Transverse colon (tissue), 3 donors: ENCODE measurements around the gene MROH2A.

Source experiments
- CTCF ChIP-seq, 5 experiments: fragments of 200-600 bp in 3 of 5; fragments of 450-650 bp in 2 of 5; sonication (generic) in 3 of 5; IDR thresholded peaks; 1 replicate in 2 of 5; 2 replicates in 3 of 5; pipeline ENCODE4 v1.5.1; 2016 to 2017; ENCODE audit warnings: antibody characterized with exemption in 5 of 5, inconsistent platforms in 3 of 5, mild to moderate bottlenecking in 2 of 5, moderate library complexity in 1 of 5
- POLR2A ChIP-seq: fragments of 450-650 bp; IDR thresholded peaks from one replicate; pipeline ENCODE4 v1.6.1; 2016; ENCODE audit warnings: antibody characterized with exemption, mild to moderate bottlenecking, moderate library complexity

GRCh38 chr2:233772583-233772982, 5.5 kb upstream of the MROH2A start:
- TF ChIP-seq CTCF (IDR thresholded peaks at IDR 0.05), result no peak
- no peak for TF ChIP-seq POLR2A
